Neural cell (in vitro differentiated cells): ENCODE data around the gene GRK4. TPM values are rescaled to one million over a fixed set of nuclear protein-coding genes. Genes with fewer than 3 reads are reported as not detected.

Experiments
- H2AFZ ChIP-seq: fragments of 200-600, 300-800 bp; sonication (generic), shearing (Covaris generic); 2 replicates; pipeline ENCODE4 v1.6.0; 2014; ENCODE audit warnings: low read depth, mild to moderate bottlenecking, antibody characterized with exemption, low read length, moderate library complexity
- H3F3A ChIP-seq: fragments of 200-600 bp; shearing (Covaris generic); 2 replicates; pipeline ENCODE4 v1.6.1; 2016; ENCODE audit warnings: mild to moderate bottlenecking, moderate library complexity, mixed read lengths, antibody characterized with exemption, low read length; ENCODE audit not compliant: insufficient read depth, poor library complexity, severe bottlenecking
- H3K27ac ChIP-seq: fragments of 200-600, 300-800 bp; sonication (generic), shearing (Covaris generic); 2 replicates; pipeline ENCODE4 v1.5.1; 2014; ENCODE audit warnings: mild to moderate bottlenecking, low read length, moderate library complexity
- H3K27me3 ChIP-seq: fragments of 300-800, 200-600 bp; sonication (generic), shearing (Covaris generic); 2 replicates; pipeline ENCODE4 v1.6.0; 2014; ENCODE audit warnings: mild to moderate bottlenecking, low read depth, low read length, moderate library complexity; ENCODE audit not compliant: insufficient read depth
- H3K36me3 ChIP-seq: fragments of 300-800, 200-600 bp; sonication (generic), shearing (Covaris generic); 2 replicates; pipeline ENCODE4 v1.5.1; 2014; ENCODE audit warnings: mild to moderate bottlenecking, antibody characterized with exemption, low read length, moderate library complexity; ENCODE audit not compliant: insufficient read depth
- H3K4me2 ChIP-seq: fragments of 300-800, 200-600 bp; sonication (generic), shearing (Covaris generic); 2 replicates; pipeline ENCODE4 v1.6.0; 2014; ENCODE audit warnings: mild to moderate bottlenecking, low read length
- H3K4me3 ChIP-seq: fragments of 300-800, 200-600 bp; sonication (generic), shearing (Covaris generic); 2 replicates; pipeline ENCODE4 v1.5.1; 2014; ENCODE audit warnings: mild to moderate bottlenecking, low read length, moderate library complexity
- H3K79me2 ChIP-seq: fragments of 200-600 bp; shearing (Covaris generic); replicated peaks from 2 replicates; pipeline ENCODE4 v1.6.0; 2014; ENCODE audit warnings: mild to moderate bottlenecking, low read length, moderate library complexity; ENCODE audit not compliant: insufficient read depth
- H3K9ac ChIP-seq: fragments of 300-800, 200-600 bp; sonication (generic), shearing (Covaris generic); 2 replicates; pipeline ENCODE4 v1.6.1; 2016; ENCODE audit warnings: mild to moderate bottlenecking, low read length, mixed read lengths
- H3K9me2 ChIP-seq: fragments of 200-600 bp; shearing (Covaris generic); 2 replicates; pipeline ENCODE4 v1.6.1; 2016; ENCODE audit warnings: mild to moderate bottlenecking, low read length, mixed read lengths; ENCODE audit not compliant: insufficient read depth
- H3K9me3 ChIP-seq: fragments of 200-600, 300-800 bp; sonication (generic), shearing (Covaris generic); 2 replicates; pipeline ENCODE4 v1.6.1; 2016; ENCODE audit warnings: mild to moderate bottlenecking, mixed run types, low read length, moderate library complexity, mixed read lengths
- H4K20me1 ChIP-seq: fragments of 200-600 bp; shearing (Covaris generic); 2 replicates; pipeline ENCODE4 v1.6.1; 2016; ENCODE audit warnings: mild to moderate bottlenecking, mixed run types; ENCODE audit not compliant: insufficient read depth
- CTCF ChIP-seq: fragments of 450-650 bp; IDR thresholded peaks from 2 replicates; pipeline ENCODE4 v1.5.1; 2014; ENCODE audit warnings: antibody characterized with exemption, mild to moderate bottlenecking, moderate library complexity; ENCODE audit not compliant: poor library complexity, severe bottlenecking
- EP300 ChIP-seq: fragments of 450-650 bp; conservative IDR thresholded peaks from 2 replicates; pipeline ENCODE4 v1.6.1; 2014; ENCODE audit warnings: antibody characterized with exemption, mild to moderate bottlenecking, moderate library complexity; ENCODE audit not compliant: poor library complexity, severe bottlenecking
- EZH2 ChIP-seq: fragments of 200-600, 300-800 bp; shearing (Covaris generic), sonication (generic); IDR thresholded peaks from 2 replicates; pipeline ENCODE4 v1.6.1; 2014; ENCODE audit warnings: antibody characterized with exemption, low read length, borderline replicate concordance, mild to moderate bottlenecking; ENCODE audit not compliant: insufficient read depth, poor library complexity, severe bottlenecking
- MXI1 ChIP-seq: fragments of 450-650 bp; conservative IDR thresholded peaks from 2 replicates; pipeline ENCODE4 v1.6.1; 2014; ENCODE audit warnings: antibody characterized with exemption, mild to moderate bottlenecking; ENCODE audit not compliant: poor library complexity, severe bottlenecking
- POLR2AphosphoS5 ChIP-seq: IDR thresholded peaks from 2 replicates; pipeline ENCODE4 v1.6.1; 2012
- RAD21 ChIP-seq: fragments of 450-650 bp; conservative IDR thresholded peaks from 2 replicates; pipeline ENCODE4 v1.6.1; 2014; ENCODE audit warnings: antibody characterized with exemption, mild to moderate bottlenecking, moderate library complexity
- SMC3 ChIP-seq: fragments of 450-650 bp; conservative IDR thresholded peaks from 2 replicates; pipeline ENCODE4 v1.6.1; 2014; ENCODE audit warnings: antibody characterized with exemption, mild to moderate bottlenecking, moderate library complexity; ENCODE audit not compliant: poor library complexity
- TAF1 ChIP-seq: IDR thresholded peaks from 2 replicates; pipeline ENCODE4 v1.6.1; 2012; ENCODE audit warnings: low read depth
- polyA plus RNA-seq: library from polyadenylated mRNA; depleted of rRNA; stranded (reverse); fragments of >200 nt; gene quantifications from 2 replicates; pipeline ENCODE4 v1.2.3, GENCODE V29; 2014
- TF ChIP-seq, protein P1 (sequence below): IDR thresholded peaks from 2 replicates; pipeline ENCODE4 v1.6.1; 2012; ENCODE audit warnings: borderline replicate concordance

The GRK4 gene
- polyA plus RNA-seq, 1 donor from 2014 or later: 17.4 TPM

DNA sequence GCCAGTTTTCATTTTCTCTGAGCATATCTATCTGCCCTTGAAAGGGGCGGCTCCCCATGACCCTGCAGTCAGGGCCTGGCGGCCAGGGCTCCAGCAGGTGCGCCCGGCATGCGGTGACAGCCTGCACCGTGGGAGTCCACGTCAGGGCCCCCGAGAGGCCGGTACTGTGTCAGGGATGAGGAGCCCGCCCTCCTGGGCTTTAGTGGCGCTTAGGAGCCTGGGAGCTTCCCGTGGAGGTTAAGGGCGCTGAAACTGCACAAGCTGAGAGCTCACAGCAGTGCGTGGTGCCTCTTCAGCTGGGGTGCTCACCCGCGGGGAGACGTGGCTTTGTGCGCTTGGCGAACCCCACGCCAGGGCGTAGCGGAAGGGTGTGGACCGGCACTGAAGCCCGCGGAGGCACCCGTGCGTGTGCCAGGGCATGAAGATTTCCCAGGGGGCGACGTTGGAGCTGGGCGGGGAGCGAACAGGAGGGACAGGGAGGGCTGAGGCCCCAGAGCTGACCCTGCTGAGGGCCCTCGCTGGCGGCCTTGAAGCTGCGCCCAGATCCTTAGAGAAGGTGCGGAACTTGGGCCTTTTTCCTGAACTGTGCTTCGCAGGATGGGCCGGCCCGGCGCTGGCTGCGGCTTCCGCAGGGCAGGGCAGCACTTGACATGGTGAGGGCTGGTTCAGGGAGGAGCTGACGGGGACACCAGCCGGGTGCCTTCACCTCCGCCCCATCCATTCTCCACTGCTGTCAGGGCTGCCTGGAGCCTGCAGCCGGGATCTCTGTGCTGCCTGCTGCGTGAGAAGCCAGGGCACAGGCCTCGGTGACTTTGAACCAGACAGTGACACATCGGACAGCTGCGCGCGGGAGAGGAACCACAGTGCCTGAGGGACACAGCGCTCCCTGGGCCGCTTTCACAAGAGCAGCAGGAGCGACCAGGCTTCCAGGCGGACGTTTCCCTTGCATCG lies 78.1 kb downstream of the GRK4 start:
- no peak overlapping the region for H3K9ac ChIP-seq
- H3K9me3 ChIP-seq: no peaks in the 10 kb centered on the region
- no peaks in the 10 kb centered on the region for H3K36me3 ChIP-seq
- H3K4me2 ChIP-seq: no peak overlapping the region
- H4K20me1 ChIP-seq: no peaks in the 10 kb centered on the region
- TF ChIP-seq, protein P1, sequence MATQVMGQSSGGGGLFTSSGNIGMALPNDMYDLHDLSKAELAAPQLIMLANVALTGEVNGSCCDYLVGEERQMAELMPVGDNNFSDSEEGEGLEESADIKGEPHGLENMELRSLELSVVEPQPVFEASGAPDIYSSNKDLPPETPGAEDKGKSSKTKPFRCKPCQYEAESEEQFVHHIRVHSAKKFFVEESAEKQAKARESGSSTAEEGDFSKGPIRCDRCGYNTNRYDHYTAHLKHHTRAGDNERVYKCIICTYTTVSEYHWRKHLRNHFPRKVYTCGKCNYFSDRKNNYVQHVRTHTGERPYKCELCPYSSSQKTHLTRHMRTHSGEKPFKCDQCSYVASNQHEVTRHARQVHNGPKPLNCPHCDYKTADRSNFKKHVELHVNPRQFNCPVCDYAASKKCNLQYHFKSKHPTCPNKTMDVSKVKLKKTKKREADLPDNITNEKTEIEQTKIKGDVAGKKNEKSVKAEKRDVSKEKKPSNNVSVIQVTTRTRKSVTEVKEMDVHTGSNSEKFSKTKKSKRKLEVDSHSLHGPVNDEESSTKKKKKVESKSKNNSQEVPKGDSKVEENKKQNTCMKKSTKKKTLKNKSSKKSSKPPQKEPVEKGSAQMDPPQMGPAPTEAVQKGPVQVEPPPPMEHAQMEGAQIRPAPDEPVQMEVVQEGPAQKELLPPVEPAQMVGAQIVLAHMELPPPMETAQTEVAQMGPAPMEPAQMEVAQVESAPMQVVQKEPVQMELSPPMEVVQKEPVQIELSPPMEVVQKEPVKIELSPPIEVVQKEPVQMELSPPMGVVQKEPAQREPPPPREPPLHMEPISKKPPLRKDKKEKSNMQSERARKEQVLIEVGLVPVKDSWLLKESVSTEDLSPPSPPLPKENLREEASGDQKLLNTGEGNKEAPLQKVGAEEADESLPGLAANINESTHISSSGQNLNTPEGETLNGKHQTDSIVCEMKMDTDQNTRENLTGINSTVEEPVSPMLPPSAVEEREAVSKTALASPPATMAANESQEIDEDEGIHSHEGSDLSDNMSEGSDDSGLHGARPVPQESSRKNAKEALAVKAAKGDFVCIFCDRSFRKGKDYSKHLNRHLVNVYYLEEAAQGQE: no peak
- TF ChIP-seq EZH2 (no peak), EP300 (no peak), MXI1 (no peak), POLR2AphosphoS5 (no peak), CTCF (no peak), RAD21 (no peak), TAF1 (no peak), SMC3 (no peak)
- no peaks in the 10 kb centered on the region for H3K79me2 ChIP-seq
- no peak overlapping the region for H3K4me3 ChIP-seq
- H3F3A ChIP-seq: no peaks in the 10 kb centered on the region
- H3K27ac ChIP-seq: no peak overlapping the region
- H3K27me3 ChIP-seq: no peaks in the 10 kb centered on the region
- H3K9me2 ChIP-seq: no peaks in the 10 kb centered on the region
- H2AFZ ChIP-seq: no peak overlapping the region

- no peaks in the 10 kb centered on the region for H3K27me3 ChIP-seq
- no peaks in the 10 kb centered on the region for H4K20me1 ChIP-seq
- no peak overlapping the region for H3K4me3 ChIP-seq
- H3K79me2 ChIP-seq: no peaks in the 10 kb centered on the region
- no peaks in the 10 kb centered on the region for H3K36me3 ChIP-seq
- H3K27ac ChIP-seq: no peak overlapping the region
- H2AFZ ChIP-seq: no peak overlapping the region
- no peak overlapping the region for H3K4me2 ChIP-seq
- no peaks in the 10 kb centered on the region for H3K9me2 ChIP-seq
- no peaks in the 10 kb centered on the region for H3F3A ChIP-seq
- no peak for TF ChIP-seq EP300
- no peak for TF ChIP-seq POLR2AphosphoS5
- no peak for TF ChIP-seq CTCF
- TF ChIP-seq RAD21: no peak
- no peak for TF ChIP-seq SMC3
- no peaks in the 10 kb centered on the region for H3K9me3 ChIP-seq
- no peak overlapping the region for H3K9ac ChIP-seq
Observed at GRCh38 chr4:3042226-3042625, 78.9 kb downstream of the GRK4 start.
